OCI-LY7 (cell line): ENCODE measurements around the gene PHPT1.
A peak's percentile ranks its signal among the peaks of the same experiment; 100 is the strongest.

Source experiments
- CTCF ChIP-seq: fragments of 200-600 bp; sonication (generic); conservative IDR thresholded peaks from 2 replicates; pipeline ENCODE4 v1.5.1; 2014; ENCODE audit warnings: mild to moderate bottlenecking, antibody characterized with exemption, low read length, moderate library complexity, mixed read lengths
- EZH2phosphoT487 ChIP-seq: fragments of 200-600 bp; sonication (generic); IDR thresholded peaks from 2 replicates; pipeline ENCODE4 v1.6.1; 2018; ENCODE audit warnings: low read depth, borderline replicate concordance, mild to moderate bottlenecking, mixed run types, antibody characterized with exemption, low read length, moderate library complexity, mixed read lengths

GRCh38 chr9:136853596-136854112 is 4.4 kb downstream of the PHPT1 start:
- TF ChIP-seq CTCF = 0 out of 2 replicates have a peak, but pooled peaks have one; percentile 30
- no peak for TF ChIP-seq EZH2phosphoT487
